ENCODE data around the gene SLC29A1. TPM values are rescaled to one million over a fixed set of nuclear protein-coding genes. Genes with fewer than 3 reads are reported as not detected.

The SLC29A1 gene
- total RNA-seq, 1 donor from 2014 or later, result 1.8 TPM

DNA sequence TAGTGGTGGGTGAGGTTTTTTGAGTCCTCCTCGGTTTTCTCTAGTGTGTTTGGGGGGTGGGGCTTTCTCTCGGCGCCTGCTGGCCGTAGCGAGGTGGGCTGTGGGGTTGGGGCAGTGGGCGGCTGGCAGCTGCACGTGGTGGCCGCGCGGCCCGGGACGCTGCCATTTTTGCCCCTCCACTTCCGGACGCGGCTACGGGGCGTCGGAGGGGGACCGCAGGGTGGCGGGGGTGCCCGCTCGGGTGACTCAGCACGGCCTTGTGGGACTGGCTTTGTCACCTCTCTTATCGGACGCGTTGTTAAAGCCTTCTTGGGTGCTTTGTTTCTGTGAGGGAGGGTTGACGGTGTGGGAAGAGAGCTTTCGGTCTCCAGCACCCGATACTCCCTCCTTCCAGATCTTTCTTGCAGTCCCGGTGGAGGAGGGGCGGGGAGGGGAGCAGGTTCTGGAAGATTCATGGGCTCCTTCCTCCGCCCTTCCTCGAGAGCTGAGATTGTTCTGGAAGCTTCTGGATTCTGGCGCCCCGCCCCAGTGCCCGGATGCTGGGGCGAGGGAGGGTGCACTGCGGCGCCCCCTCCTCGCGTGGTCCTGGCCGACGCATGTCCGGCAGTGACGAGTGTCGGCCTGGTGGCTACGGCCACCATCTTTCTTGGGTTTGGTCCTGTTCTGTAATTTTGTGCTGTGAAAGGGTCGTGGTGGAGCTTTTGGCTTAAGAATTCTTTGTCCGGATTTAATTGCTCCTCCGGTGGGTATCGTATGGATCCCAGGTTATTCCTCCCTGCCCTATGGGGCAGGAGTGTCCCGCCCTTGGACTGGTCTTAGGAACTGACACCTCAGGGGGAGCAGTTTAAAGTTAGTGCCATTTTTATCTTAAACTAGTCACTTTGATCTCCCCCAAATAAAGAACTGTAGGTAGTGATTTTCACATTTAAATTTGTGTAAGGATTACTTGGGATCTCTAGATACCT is 24.2 kb downstream of the SLC29A1 start:
- FAIRE-seq, result no peak
- H3K36me3 ChIP-seq (ENCODE audit: control insufficient read depth, insufficient read depth, low read length), result peaks cover 21% of the 10 kb centered on the region
- no peak for DNase-seq (ENCODE audit: low read depth)
- H3K27me3 ChIP-seq (ENCODE audit: control insufficient read depth, insufficient read depth, low read length), result no peaks in the 10 kb centered on the region
- TF ChIP-seq, protein P1, sequence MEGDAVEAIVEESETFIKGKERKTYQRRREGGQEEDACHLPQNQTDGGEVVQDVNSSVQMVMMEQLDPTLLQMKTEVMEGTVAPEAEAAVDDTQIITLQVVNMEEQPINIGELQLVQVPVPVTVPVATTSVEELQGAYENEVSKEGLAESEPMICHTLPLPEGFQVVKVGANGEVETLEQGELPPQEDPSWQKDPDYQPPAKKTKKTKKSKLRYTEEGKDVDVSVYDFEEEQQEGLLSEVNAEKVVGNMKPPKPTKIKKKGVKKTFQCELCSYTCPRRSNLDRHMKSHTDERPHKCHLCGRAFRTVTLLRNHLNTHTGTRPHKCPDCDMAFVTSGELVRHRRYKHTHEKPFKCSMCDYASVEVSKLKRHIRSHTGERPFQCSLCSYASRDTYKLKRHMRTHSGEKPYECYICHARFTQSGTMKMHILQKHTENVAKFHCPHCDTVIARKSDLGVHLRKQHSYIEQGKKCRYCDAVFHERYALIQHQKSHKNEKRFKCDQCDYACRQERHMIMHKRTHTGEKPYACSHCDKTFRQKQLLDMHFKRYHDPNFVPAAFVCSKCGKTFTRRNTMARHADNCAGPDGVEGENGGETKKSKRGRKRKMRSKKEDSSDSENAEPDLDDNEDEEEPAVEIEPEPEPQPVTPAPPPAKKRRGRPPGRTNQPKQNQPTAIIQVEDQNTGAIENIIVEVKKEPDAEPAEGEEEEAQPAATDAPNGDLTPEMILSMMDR (IDR thresholded peaks at IDR 0.05; ENCODE audit: insufficient read depth, low read length, severe bottlenecking), result no peak
- H3K4me3 ChIP-seq (ENCODE audit: low read depth, low read length), result peak overlapping the region; percentile 59

DNA sequence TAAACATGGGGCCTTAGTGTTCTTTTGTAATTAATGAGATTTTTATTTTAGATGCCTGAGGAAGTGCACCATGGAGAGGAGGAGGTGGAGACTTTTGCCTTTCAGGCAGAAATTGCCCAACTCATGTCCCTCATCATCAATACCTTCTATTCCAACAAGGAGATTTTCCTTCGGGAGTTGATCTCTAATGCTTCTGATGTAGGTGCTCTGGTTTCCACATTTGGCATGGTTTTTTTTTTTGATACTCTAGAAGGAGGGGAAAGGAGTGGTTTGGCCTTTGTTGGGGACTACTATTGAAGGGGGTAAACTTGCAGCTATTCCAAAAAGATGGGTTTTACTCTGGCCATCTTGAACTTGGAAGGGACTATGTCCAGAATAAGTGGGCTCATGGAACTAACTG is 25.2 kb downstream of the SLC29A1 start:
- Histone ChIP-seq H3K4me3 (ENCODE audit: low read depth, low read length) (peak overlapping the region; percentile 59), H3K27me3 (ENCODE audit: control insufficient read depth, insufficient read depth, low read length) (no peaks in the 10 kb centered on the region), H3K36me3 (ENCODE audit: control insufficient read depth, insufficient read depth, low read length) (peaks cover 22% of the 10 kb centered on the region)
- FAIRE-seq (no peak), DNase-seq (ENCODE audit: low read depth) (no peak)
- TF ChIP-seq, protein P1 (IDR thresholded peaks at IDR 0.05; ENCODE audit: insufficient read depth, low read length, severe bottlenecking), result no peak

DNA sequence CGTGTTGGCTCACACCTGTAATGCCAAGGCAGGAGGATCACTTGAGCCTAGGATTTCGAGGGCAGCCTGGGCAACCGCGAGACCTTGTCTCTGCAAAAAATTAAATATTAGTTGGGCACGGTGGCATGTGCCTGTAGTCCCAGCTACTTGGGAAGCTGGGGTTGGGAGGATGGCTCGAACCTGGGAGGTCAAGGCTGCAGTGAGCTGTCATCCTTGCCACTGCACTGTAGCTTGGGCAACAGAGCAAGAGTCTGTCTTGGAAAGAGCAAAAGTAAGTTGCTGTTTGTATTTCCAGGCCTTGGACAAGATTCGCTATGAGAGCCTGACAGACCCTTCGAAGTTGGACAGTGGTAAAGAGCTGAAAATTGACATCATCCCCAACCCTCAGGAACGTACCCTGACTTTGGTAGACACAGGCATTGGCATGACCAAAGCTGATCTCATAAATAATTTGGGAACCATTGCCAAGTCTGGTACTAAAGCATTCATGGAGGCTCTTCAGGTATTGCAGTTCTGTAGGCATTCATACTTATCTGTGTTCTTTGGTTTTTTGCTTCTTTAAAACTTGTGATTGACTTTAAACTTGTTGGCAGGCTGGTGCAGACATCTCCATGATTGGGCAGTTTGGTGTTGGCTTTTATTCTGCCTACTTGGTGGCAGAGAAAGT is 25.8 kb downstream of the SLC29A1 start:
- H3K4me3 ChIP-seq (ENCODE audit: low read depth, low read length), result no peak overlapping the region
- no peak for FAIRE-seq

DNA sequence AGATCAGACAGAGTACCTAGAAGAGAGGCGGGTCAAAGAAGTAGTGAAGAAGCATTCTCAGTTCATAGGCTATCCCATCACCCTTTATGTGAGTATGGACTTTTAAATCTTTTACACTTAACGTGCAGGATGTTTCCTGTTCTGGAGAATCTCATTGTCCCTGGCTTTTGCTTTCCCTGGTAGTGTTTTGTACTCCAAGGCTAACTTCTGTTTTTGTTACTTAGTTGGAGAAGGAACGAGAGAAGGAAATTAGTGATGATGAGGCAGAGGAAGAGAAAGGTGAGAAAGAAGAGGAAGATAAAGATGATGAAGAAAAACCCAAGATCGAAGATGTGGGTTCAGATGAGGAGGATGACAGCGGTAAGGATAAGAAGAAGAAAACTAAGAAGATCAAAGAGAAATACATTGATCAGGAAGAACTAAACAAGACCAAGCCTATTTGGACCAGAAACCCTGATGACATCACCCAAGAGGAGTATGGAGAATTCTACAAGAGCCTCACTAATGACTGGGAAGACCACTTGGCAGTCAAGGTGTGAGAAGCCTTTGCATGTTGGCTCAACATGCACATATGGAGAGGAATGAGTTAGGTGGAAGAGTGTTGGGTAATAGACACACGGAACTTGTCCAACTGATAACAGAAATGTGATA is 26.8 kb downstream of the SLC29A1 start:
- Histone ChIP-seq H3K36me3 (ENCODE audit: control insufficient read depth, insufficient read depth, low read length) (peaks cover 33% of the 10 kb centered on the region), H3K4me3 (ENCODE audit: low read depth, low read length) (no peak overlapping the region), H3K27me3 (ENCODE audit: control insufficient read depth, insufficient read depth, low read length) (no peaks in the 10 kb centered on the region)
- DNase-seq (ENCODE audit: low read depth) (no peak), FAIRE-seq (no peak)
- TF ChIP-seq, protein P1 (IDR thresholded peaks at IDR 0.05; ENCODE audit: insufficient read depth, low read length, severe bottlenecking), result no peak

More for the DNA sequence above, 25.8 kb downstream of the SLC29A1 start:
- H3K27me3 ChIP-seq (ENCODE audit: control insufficient read depth, insufficient read depth, low read length), result no peaks in the 10 kb centered on the region
- no peak for DNase-seq (ENCODE audit: low read depth)
- H3K36me3 ChIP-seq (ENCODE audit: control insufficient read depth, insufficient read depth, low read length), result peaks cover 25% of the 10 kb centered on the region
- TF ChIP-seq, protein P1 (IDR thresholded peaks at IDR 0.05; ENCODE audit: insufficient read depth, low read length, severe bottlenecking), result no peak

DNA sequence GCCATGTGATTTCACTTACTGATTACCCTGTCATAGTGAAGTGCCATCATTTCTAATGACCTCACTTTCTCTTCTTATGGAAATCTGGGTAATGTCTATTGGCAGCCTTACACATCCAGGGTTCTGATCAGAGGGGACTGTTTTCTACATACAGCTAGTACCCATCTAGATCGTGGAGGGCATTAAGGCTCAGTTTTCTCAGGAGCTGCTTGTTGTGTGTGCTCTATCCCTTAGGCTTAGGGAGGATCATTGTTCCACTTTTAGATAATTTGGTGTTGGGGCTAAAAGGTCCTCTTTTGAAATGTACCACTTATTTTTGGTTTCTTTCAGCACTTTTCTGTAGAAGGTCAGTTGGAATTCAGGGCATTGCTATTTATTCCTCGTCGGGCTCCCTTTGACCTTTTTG is 27.3 kb downstream of the SLC29A1 start:
- DNase-seq (ENCODE audit: low read depth) (no peak), FAIRE-seq (no peak)
- H3K4me3 ChIP-seq (ENCODE audit: low read depth, low read length), result no peak overlapping the region
- H3K36me3 ChIP-seq (ENCODE audit: control insufficient read depth, insufficient read depth, low read length), result peaks cover 34% of the 10 kb centered on the region
- TF ChIP-seq, protein P1 (IDR thresholded peaks at IDR 0.05; ENCODE audit: insufficient read depth, low read length, severe bottlenecking), result no peak
- no peaks in the 10 kb centered on the region for H3K27me3 ChIP-seq (ENCODE audit: control insufficient read depth, insufficient read depth, low read length)
